GM12874 (cell line): ENCODE measurements around the gene TNFSF15.

Source experiments
- CTCF ChIP-seq: IDR thresholded peaks from 2 replicates; pipeline ENCODE4 v1.5.1; 2011; ENCODE audit warnings: low read depth, mild to moderate bottlenecking, control low read depth, low read length, moderate library complexity; ENCODE audit not compliant: insufficient read depth

TNFSF15 gene

GRCh38 chr9:114763220-114763619, 42.6 kb downstream of the TNFSF15 start:
- TF ChIP-seq CTCF, result no peak

DNA sequence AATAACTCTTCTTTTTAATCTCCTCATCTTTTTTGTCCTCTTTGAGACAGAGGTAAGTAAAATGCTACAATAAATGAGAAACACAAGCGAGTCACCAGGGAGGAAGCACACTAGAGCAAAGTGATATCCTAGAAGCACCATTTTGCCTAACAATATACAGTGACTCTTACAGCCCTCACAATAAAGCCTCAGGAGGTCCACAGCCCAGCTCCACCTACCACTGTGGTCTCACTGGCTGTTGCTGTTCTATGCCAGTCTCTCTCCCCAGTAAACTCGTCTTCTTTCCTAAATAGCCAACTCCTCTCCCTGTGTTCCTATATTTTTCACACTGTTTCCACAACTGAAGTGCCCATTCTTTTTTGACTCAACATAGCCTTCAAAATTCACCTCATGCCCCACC, 44.3 kb downstream of the TNFSF15 start:
- TF ChIP-seq CTCF, result no peak

- no peak for TF ChIP-seq CTCF
Measured at GRCh38 chr9:114759512-114760341, 46.1 kb downstream of the TNFSF15 start.

GRCh38 chr9:114757984-114758383, 47.9 kb downstream of the TNFSF15 start:
- TF ChIP-seq CTCF, result no peak

GRCh38 chr9:114757395-114757794, 48.4 kb downstream of the TNFSF15 start:
- TF ChIP-seq CTCF, result no peak

DNA sequence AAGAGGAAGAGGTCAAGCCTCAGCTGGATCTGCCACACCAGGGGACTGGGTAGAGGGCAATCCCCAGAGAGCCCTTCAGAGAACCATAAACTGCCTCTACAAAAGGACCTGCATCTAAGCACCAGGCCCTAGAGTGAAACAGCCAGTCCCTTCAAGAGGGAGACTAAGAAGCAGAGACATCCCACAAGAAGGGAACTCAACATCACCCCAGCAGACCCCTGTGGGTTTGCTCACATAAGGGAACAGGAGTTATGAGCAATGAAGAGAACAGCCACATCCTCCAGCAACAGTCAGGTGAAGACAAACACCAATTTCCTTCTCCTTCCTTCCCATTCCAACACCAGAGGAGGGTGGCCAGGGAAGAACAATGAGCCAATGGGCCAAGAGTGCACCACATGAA, 48.9 kb downstream of the TNFSF15 start:
- no peak for TF ChIP-seq CTCF

- TF ChIP-seq CTCF, result no peak
Measured at GRCh38 chr9:114754581-114754980, 51.3 kb downstream of the TNFSF15 start.
